ENCODE data around the gene UNC5B. TPM values are rescaled to one million over a fixed set of nuclear protein-coding genes. Genes with fewer than 3 reads are reported as not detected.

The UNC5B gene
- total and polyA plus RNA-seq, 2 donors from 2014 or later = 5.5 to 22.6 TPM

GRCh38 chr10:71345694-71346093 is 133.3 kb downstream of the UNC5B start:
- H3K4me3 ChIP-seq (ENCODE audit: low read length in 3 of 3) = no peak overlapping the region
- no peaks in the 10 kb centered on the region for H3K27me3 ChIP-seq (ENCODE audit: control insufficient read depth, insufficient read depth, low read length)
- H3K36me3 ChIP-seq (ENCODE audit: control insufficient read depth in 2 of 3, insufficient read depth in 3 of 3, low read length in 3 of 3) = no peaks in the 10 kb centered on the region
- FAIRE-seq (no peak), DNase-seq (no peak)
- H3K27ac ChIP-seq (ENCODE audit: low read depth in 2 of 2, low read length in 2 of 2) = no peak overlapping the region
- TF ChIP-seq, protein P1, sequence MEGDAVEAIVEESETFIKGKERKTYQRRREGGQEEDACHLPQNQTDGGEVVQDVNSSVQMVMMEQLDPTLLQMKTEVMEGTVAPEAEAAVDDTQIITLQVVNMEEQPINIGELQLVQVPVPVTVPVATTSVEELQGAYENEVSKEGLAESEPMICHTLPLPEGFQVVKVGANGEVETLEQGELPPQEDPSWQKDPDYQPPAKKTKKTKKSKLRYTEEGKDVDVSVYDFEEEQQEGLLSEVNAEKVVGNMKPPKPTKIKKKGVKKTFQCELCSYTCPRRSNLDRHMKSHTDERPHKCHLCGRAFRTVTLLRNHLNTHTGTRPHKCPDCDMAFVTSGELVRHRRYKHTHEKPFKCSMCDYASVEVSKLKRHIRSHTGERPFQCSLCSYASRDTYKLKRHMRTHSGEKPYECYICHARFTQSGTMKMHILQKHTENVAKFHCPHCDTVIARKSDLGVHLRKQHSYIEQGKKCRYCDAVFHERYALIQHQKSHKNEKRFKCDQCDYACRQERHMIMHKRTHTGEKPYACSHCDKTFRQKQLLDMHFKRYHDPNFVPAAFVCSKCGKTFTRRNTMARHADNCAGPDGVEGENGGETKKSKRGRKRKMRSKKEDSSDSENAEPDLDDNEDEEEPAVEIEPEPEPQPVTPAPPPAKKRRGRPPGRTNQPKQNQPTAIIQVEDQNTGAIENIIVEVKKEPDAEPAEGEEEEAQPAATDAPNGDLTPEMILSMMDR (IDR thresholded peaks at IDR 0.05; ENCODE audit: borderline replicate concordance, extremely low read depth, insufficient read depth) = no peak
- H3K9ac ChIP-seq (ENCODE audit: low read length in 3 of 3) = no peak overlapping the region
- H3K9me3 ChIP-seq (ENCODE audit: control insufficient read depth in 2 of 3, insufficient read depth in 1 of 3, low read length in 3 of 3) = no peaks in the 10 kb centered on the region
- intact Hi-C loops (cut with DNase I) = no loop called here
- no peaks in the 10 kb centered on the region for H3K4me1 ChIP-seq (ENCODE audit: control insufficient read depth in 2 of 3, insufficient read depth in 2 of 3, low read depth in 1 of 3, low read length in 3 of 3)

GRCh38 chr10:71346731-71347130 is 134.4 kb downstream of the UNC5B start:
- no peaks in the 10 kb centered on the region for H3K9me3 ChIP-seq (ENCODE audit: control insufficient read depth in 2 of 3, insufficient read depth in 1 of 3, low read length in 3 of 3)
- H3K4me1 ChIP-seq (ENCODE audit: control insufficient read depth in 2 of 3, insufficient read depth in 2 of 3, low read depth in 1 of 3, low read length in 3 of 3) = no peaks in the 10 kb centered on the region
- H3K4me3 ChIP-seq (ENCODE audit: low read length in 3 of 3) = no peak overlapping the region
- H3K27me3 ChIP-seq (ENCODE audit: control insufficient read depth, insufficient read depth, low read length) = no peaks in the 10 kb centered on the region
- no peaks in the 10 kb centered on the region for H3K36me3 ChIP-seq (ENCODE audit: control insufficient read depth in 2 of 3, insufficient read depth in 3 of 3, low read length in 3 of 3)
- FAIRE-seq (no peak), DNase-seq (no peak)
- intact Hi-C loops (cut with DNase I) = no loop called here
- H3K9ac ChIP-seq (ENCODE audit: low read length in 3 of 3) = no peak overlapping the region
- TF ChIP-seq, protein P1 (IDR thresholded peaks at IDR 0.05; ENCODE audit: borderline replicate concordance, extremely low read depth, insufficient read depth) = no peak
- no peak overlapping the region for H3K27ac ChIP-seq (ENCODE audit: low read depth in 2 of 2, low read length in 2 of 2)

DNA sequence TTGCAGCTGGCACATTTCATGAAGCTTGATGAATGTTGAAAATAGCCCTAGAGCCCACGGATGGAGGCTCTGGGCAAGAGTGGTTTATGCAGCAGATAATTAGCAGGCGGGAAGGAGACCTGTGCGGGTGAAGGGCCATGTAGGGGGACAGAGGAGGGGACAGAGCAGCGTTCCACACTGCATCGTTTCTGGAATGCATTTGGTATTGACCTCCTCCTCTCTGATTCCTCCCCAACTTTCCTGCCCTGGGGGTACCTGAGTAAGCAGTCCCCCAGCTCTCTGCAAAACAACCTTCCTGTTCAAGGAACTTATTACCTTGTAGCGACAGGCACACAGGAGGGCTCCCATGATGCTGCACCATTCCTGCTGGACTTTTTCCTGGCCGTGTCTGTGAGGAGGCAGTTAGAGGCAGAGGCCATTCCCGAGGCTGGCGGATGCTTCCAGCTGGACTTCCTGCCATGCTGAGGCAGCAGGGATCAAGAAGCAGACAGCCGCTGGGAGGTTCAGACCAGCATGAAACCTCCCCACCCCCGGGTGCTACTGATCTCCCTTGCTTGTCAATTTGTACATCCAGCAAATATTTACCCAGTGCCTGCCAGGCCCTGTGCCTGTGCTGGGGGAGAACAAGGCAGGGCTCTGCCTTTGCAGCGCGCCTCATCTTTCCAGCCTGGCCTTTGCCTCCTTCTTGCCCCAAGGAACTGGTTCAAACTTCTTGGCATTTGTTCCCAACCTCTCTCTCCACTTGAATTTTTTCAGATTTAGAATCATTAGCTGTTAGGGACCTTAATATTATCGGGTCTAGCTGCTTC is 135.4 kb downstream of the UNC5B start:
- no peak for DNase-seq

More for the DNA sequence above, 135.4 kb downstream of the UNC5B start:
- no peak for FAIRE-seq
- intact Hi-C loops (cut with DNase I) = no loop called here
- TF ChIP-seq, protein P1 (IDR thresholded peaks at IDR 0.05; ENCODE audit: borderline replicate concordance, extremely low read depth, insufficient read depth) = no peak
- H3K9ac ChIP-seq (ENCODE audit: low read length in 3 of 3) = no peak overlapping the region
- H3K36me3 ChIP-seq (ENCODE audit: control insufficient read depth in 2 of 3, insufficient read depth in 3 of 3, low read length in 3 of 3) = no peaks in the 10 kb centered on the region
- H3K27me3 ChIP-seq (ENCODE audit: control insufficient read depth, insufficient read depth, low read length) = no peaks in the 10 kb centered on the region
- no peak overlapping the region for H3K27ac ChIP-seq (ENCODE audit: low read depth in 2 of 2, low read length in 2 of 2)
- H3K4me1 ChIP-seq (ENCODE audit: control insufficient read depth in 2 of 3, insufficient read depth in 2 of 3, low read depth in 1 of 3, low read length in 3 of 3) = no peaks in the 10 kb centered on the region
- no peaks in the 10 kb centered on the region for H3K9me3 ChIP-seq (ENCODE audit: control insufficient read depth in 2 of 3, insufficient read depth in 1 of 3, low read length in 3 of 3)
- H3K4me3 ChIP-seq (ENCODE audit: low read length in 3 of 3) = no peak overlapping the region

Data from kidney (tissue), 14 donors.